Measurements from ENCODE around the gene SGK2. TPM values are rescaled to one million over a fixed set of nuclear protein-coding genes. Genes with fewer than 3 reads are reported as not detected.
A peak's percentile ranks its signal among the peaks of the same experiment; 100 is the strongest.
"Not testable (repeated sequence)": the region's sequence is repeated elsewhere in the genome, so short reads cannot be mapped to it uniquely, and the experiment has no call there.

SGK2 gene
- total and polyA plus RNA-seq, 4 donors: 2.7 to 5.0 (median 3.1) TPM

GRCh38 chr20:43590036-43590391 is 31.2 kb downstream of the SGK2 start:
- Histone ChIP-seq H3K36me3 (ENCODE audit: control insufficient read depth in 1 of 2, insufficient read depth in 2 of 2, low read length in 1 of 2) (no peaks in the 10 kb centered on the region), H3K9me3 (ENCODE audit: control insufficient read depth, low read length) (no peaks in the 10 kb centered on the region), H3K27ac (ENCODE audit: low read depth in 1 of 2, low read length in 2 of 2) (peak overlapping the region in 1 of 2 donors; percentile 7), H3K4me1 (ENCODE audit: control insufficient read depth in 1 of 2, insufficient read depth in 2 of 2, low read length in 2 of 2) (no peaks in the 10 kb centered on the region), H3K4me3 (ENCODE audit: low read length in 2 of 2) (peak overlapping the region; percentile 23 to 60), H3K27me3 (ENCODE audit: control insufficient read depth in 1 of 2, insufficient read depth in 2 of 2, low read length in 1 of 2) (no peaks in the 10 kb centered on the region)
- intact Hi-C loops (cut with DNase I): loop anchor here (2.0 to 10.0 kb wide), 3 partner anchors 51 to 615 kb away; partner anchors contain the start of gene SRSF6 (in 1 of the 2)
- DNase-seq: no peak
- ATAC-seq (ENCODE audit: low FRiP score): peak; percentile 30
- WGBS, 2 donors: 23 to 28% methylated on average over 8 to 9 of the region's 9 CpGs

GRCh38 chr20:43590392-43591303 is 31.8 kb downstream of the SGK2 start, which contains the start of gene IFT52:
TSS of gene IFT52 (plus strand) at chr20:43590937. CDS start at chr20:43594699, 3,762 bp downstream.
- H3K36me3 ChIP-seq (ENCODE audit: control insufficient read depth in 1 of 2, insufficient read depth in 2 of 2, low read length in 1 of 2): no peaks in the 10 kb centered on the region
- intact Hi-C loops (cut with DNase I): loop anchor here (2.0 to 10.0 kb wide), 3 partner anchors 52 to 614 kb away; partner anchors contain the start of gene SRSF6 (in 1 of the 2)
- no peaks in the 10 kb centered on the region for H3K27me3 ChIP-seq (ENCODE audit: control insufficient read depth in 1 of 2, insufficient read depth in 2 of 2, low read length in 1 of 2)
- H3K9me3 ChIP-seq (ENCODE audit: control insufficient read depth, low read length): no peaks in the 10 kb centered on the region
- peak; percentile 99 for ATAC-seq (ENCODE audit: low FRiP score)
- 0 to 1% methylated on average over 68 of the region's 68 CpGs for WGBS, 2 donors
- H3K4me1 ChIP-seq (ENCODE audit: control insufficient read depth in 1 of 2, insufficient read depth in 2 of 2, low read length in 2 of 2): no peaks in the 10 kb centered on the region
- peak within 1 kb of the TSS; percentile 59 to 81 for H3K4me3 ChIP-seq (ENCODE audit: low read length in 2 of 2)
- H3K27ac ChIP-seq (ENCODE audit: low read depth in 1 of 2, low read length in 2 of 2): peak within 1 kb of the TSS in 1 of 2 donors; percentile 29
- peak; percentile 95 to 97 for DNase-seq

GRCh38 chr20:43601960-43602359 is 43.1 kb downstream of the SGK2 start:
- 85 to 92% methylated on average over 8 of the region's 8 CpGs for WGBS, 2 donors
- H3K4me1 ChIP-seq (ENCODE audit: control insufficient read depth in 1 of 2, insufficient read depth in 2 of 2, low read length in 2 of 2); H3K4me3 ChIP-seq (ENCODE audit: low read length in 2 of 2); H3K9me3 ChIP-seq (ENCODE audit: control insufficient read depth, low read length); ATAC-seq (ENCODE audit: low FRiP score); H3K27ac ChIP-seq (ENCODE audit: low read depth in 1 of 2, low read length in 2 of 2); H3K27me3 ChIP-seq (ENCODE audit: control insufficient read depth in 1 of 2, insufficient read depth in 2 of 2, low read length in 1 of 2); H3K36me3 ChIP-seq (ENCODE audit: control insufficient read depth in 1 of 2, insufficient read depth in 2 of 2, low read length in 1 of 2); intact Hi-C loops (cut with DNase I); DNase-seq: not testable (repeated sequence)

GRCh38 chr20:43603124-43603523 is 44.3 kb downstream of the SGK2 start:
- Histone ChIP-seq H3K27me3 (ENCODE audit: control insufficient read depth in 1 of 2, insufficient read depth in 2 of 2, low read length in 1 of 2) (no peaks in the 10 kb centered on the region), H3K4me1 (ENCODE audit: control insufficient read depth in 1 of 2, insufficient read depth in 2 of 2, low read length in 2 of 2) (no peaks in the 10 kb centered on the region), H3K27ac (ENCODE audit: low read depth in 1 of 2, low read length in 2 of 2) (no peak overlapping the region), H3K36me3 (ENCODE audit: control insufficient read depth in 1 of 2, insufficient read depth in 2 of 2, low read length in 1 of 2) (peaks cover 3 to 4% of the 10 kb centered on the region in 2 donors), H3K9me3 (ENCODE audit: control insufficient read depth, low read length) (no peaks in the 10 kb centered on the region), H3K4me3 (ENCODE audit: low read length in 2 of 2) (no peak overlapping the region)
- ATAC-seq (ENCODE audit: low FRiP score): no peak
- DNase-seq: no peak
- intact Hi-C loops (cut with DNase I): no loop called here
- WGBS, 2 donors: 81 to 84% methylated on average over 1 of the region's 1 CpG

- Histone ChIP-seq H3K9me3 (ENCODE audit: control insufficient read depth, low read length) (no peaks in the 10 kb centered on the region), H3K4me1 (ENCODE audit: control insufficient read depth in 1 of 2, insufficient read depth in 2 of 2, low read length in 2 of 2) (no peaks in the 10 kb centered on the region), H3K36me3 (ENCODE audit: control insufficient read depth in 1 of 2, insufficient read depth in 2 of 2, low read length in 1 of 2) (peaks cover 2 to 3% of the 10 kb centered on the region in 2 donors), H3K27me3 (ENCODE audit: control insufficient read depth in 1 of 2, insufficient read depth in 2 of 2, low read length in 1 of 2) (no peaks in the 10 kb centered on the region), H3K4me3 (ENCODE audit: low read length in 2 of 2) (no peak overlapping the region), H3K27ac (ENCODE audit: low read depth in 1 of 2, low read length in 2 of 2) (no peak overlapping the region)
- intact Hi-C loops (cut with DNase I): no loop called here
- DNase-seq (no peak), ATAC-seq (ENCODE audit: low FRiP score) (no peak)
- WGBS, 2 donors: 97 to 100% methylated on average over 9 of the region's 9 CpGs
Measured at GRCh38 chr20:43605715-43606114, 46.9 kb downstream of the SGK2 start.

GRCh38 chr20:43607278-43607677 is 48.5 kb downstream of the SGK2 start:
- 91 to 96% methylated on average over 9 to 30 of the region's 30 CpGs for WGBS, 2 donors
- ATAC-seq (ENCODE audit: low FRiP score); H3K4me1 ChIP-seq (ENCODE audit: control insufficient read depth in 1 of 2, insufficient read depth in 2 of 2, low read length in 2 of 2); H3K9me3 ChIP-seq (ENCODE audit: control insufficient read depth, low read length); H3K36me3 ChIP-seq (ENCODE audit: control insufficient read depth in 1 of 2, insufficient read depth in 2 of 2, low read length in 1 of 2); H3K27me3 ChIP-seq (ENCODE audit: control insufficient read depth in 1 of 2, insufficient read depth in 2 of 2, low read length in 1 of 2); H3K4me3 ChIP-seq (ENCODE audit: low read length in 2 of 2); intact Hi-C loops (cut with DNase I); DNase-seq; H3K27ac ChIP-seq (ENCODE audit: low read depth in 1 of 2, low read length in 2 of 2): not testable (repeated sequence)

- WGBS, 2 donors: 96 to 97% methylated on average over 8 of the region's 8 CpGs
- no peaks in the 10 kb centered on the region for H3K4me1 ChIP-seq (ENCODE audit: control insufficient read depth in 1 of 2, insufficient read depth in 2 of 2, low read length in 2 of 2)
- no peaks in the 10 kb centered on the region for H3K9me3 ChIP-seq (ENCODE audit: control insufficient read depth, low read length)
- H3K36me3 ChIP-seq (ENCODE audit: control insufficient read depth in 1 of 2, insufficient read depth in 2 of 2, low read length in 1 of 2): peaks cover 5 to 7% of the 10 kb centered on the region in 2 donors
- H3K4me3 ChIP-seq (ENCODE audit: low read length in 2 of 2): no peak overlapping the region
- ATAC-seq (ENCODE audit: low FRiP score) (no peak), DNase-seq (no peak)
- no peaks in the 10 kb centered on the region for H3K27me3 ChIP-seq (ENCODE audit: control insufficient read depth in 1 of 2, insufficient read depth in 2 of 2, low read length in 1 of 2)
- no peak overlapping the region for H3K27ac ChIP-seq (ENCODE audit: low read depth in 1 of 2, low read length in 2 of 2)
- intact Hi-C loops (cut with DNase I): no loop called here
Measured at GRCh38 chr20:43631598-43631997, 72.8 kb downstream of the SGK2 start.
